HG02763 (cell line): ENCODE measurements around the gene TRIM47.
A peak's percentile ranks its signal among the peaks of the same experiment; 100 is the strongest.
"Not testable (repeated sequence)": the region's sequence is repeated elsewhere in the genome, so short reads cannot be mapped to it uniquely, and the experiment has no call there.

ENCODE experiments used
- ATAC-seq: cut with Tn5 transposase; IDR thresholded peaks from one replicate; pipeline ENCODE4 v1.9.1; 2021; ENCODE audit warnings: mild to moderate bottlenecking, moderate library complexity; ENCODE audit not compliant: unreplicated experiment

The TRIM47 gene

GRCh38 chr17:75892556-75893224 is 14.3 kb upstream of the TRIM47 start:
- no peak for ATAC-seq

- ATAC-seq: no peak
Observed at GRCh38 chr17:75891605-75892555, 13.5 kb upstream of the TRIM47 start.

- no peak for ATAC-seq
Observed at GRCh38 chr17:75891022-75891604, 12.7 kb upstream of the TRIM47 start.

GRCh38 chr17:75889454-75889853 is 11.1 kb upstream of the TRIM47 start:
- ATAC-seq: no peak

- no peak for ATAC-seq
Observed at GRCh38 chr17:75888484-75888883, 10.1 kb upstream of the TRIM47 start.

GRCh38 chr17:75885860-75886259 is 7.5 kb upstream of the TRIM47 start:
- not testable (repeated sequence) for ATAC-seq

GRCh38 chr17:75885431-75885830 is 7.0 kb upstream of the TRIM47 start:
- ATAC-seq: no peak

GRCh38 chr17:75881678-75882454 is 3.5 kb upstream of the TRIM47 start:
- no peak for ATAC-seq

- no peak for ATAC-seq
Observed at GRCh38 chr17:75880266-75880665, 1.9 kb upstream of the TRIM47 start.

GRCh38 chr17:75877752-75878173 is 618 bp downstream of the TRIM47 start:
- peak; percentile 51 for ATAC-seq

- ATAC-seq: no peak
Observed at GRCh38 chr17:75876938-75877751, 1.2 kb downstream of the TRIM47 start.

GRCh38 chr17:75876190-75876937 is 2.0 kb downstream of the TRIM47 start:
- no peak for ATAC-seq

- ATAC-seq: no peak
Observed at GRCh38 chr17:75875940-75876189, 2.5 kb downstream of the TRIM47 start.

GRCh38 chr17:75875182-75875939 is 3.0 kb downstream of the TRIM47 start:
- no peak for ATAC-seq

GRCh38 chr17:75874323-75875181 is 3.8 kb downstream of the TRIM47 start:
- ATAC-seq: no peak

GRCh38 chr17:75873587-75874322 is 4.6 kb downstream of the TRIM47 start:
- no peak for ATAC-seq
